SW 1271 (cell line): ENCODE results near the gene SKIDA1.
A peak's percentile ranks its signal among the peaks of the same experiment; 100 is the strongest.
"Not testable (repeated sequence)": the region's sequence is repeated elsewhere in the genome, so short reads cannot be mapped to it uniquely, and the experiment has no call there.

Experiments
- DNase-seq, 2 experiments: peaks; one replicate each; lab custom pipeline; 2025; lab: John Stamatoyannopoulos, UW

The SKIDA1 gene

DNA sequence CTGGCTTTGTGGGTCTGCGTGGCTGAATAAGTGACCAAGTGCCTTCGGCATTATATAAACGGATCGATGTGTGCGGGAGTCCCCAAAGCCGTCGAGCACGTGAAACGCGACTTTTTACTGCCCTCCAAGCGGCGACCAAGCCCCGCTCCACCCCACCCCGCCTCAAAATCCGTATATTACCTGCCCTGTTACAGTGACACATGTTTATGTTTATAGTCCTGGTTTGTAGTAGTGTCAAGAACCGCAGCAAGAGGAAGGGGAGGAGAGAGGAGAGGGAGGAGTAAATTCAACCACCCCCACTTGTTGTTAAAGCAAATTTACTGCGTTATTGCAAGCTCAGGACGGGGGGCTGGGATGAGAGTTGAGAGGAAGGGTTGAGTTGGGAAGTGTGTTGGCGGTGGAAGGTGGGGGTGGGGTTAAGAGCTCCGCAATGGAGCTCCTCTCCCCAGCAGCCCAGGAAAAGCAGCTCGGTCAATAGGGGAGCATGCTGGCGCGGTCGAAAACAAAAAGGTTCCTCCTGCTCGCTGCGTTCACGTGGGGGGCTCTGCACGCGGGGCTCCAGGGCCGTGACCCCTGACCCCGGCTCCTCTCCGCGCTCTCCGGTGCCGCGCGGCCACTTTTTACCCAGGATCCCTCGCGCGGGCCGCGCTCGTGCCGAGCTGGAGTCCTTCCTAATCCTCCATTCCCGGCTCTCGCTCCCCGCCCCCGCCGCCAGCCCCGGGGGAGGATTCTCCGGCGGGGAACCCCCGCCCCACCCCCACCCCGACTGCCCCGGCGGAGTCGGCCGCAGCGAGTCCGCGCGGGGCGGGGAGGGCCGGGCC lies at the start of gene SKIDA1:
Gene SKIDA1 (minus strand): TSS at position 316 of the 821 bp plus-strand sequence. CDS start 7,860 bp downstream, outside the sequence.
- peak; percentile 41 to 45 for DNase-seq

DNA sequence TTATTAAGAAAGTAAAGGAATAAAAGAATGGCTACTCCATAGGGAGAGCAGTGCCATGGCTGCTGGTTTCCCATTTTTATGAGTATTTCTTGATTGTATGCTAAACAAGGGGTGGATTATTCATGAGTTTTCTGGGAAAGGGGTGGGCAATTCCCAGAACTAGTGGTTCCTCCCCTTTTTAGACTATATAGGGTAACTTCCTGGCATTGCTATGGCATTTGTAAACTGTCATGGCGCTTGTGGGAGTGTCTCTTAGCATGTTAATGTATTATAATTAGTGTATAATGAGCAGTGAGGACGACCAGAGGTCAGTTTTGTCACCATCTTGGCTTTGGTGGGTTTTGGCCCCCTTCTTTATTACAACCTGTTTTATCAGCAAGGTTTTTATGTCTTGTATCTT lies 49.0 kb upstream of the SKIDA1 start:
- not testable (repeated sequence) for DNase-seq

GRCh38 chr10:21572578-21572977 lies 47.1 kb upstream of the SKIDA1 start:
- DNase-seq, result no peak

DNA sequence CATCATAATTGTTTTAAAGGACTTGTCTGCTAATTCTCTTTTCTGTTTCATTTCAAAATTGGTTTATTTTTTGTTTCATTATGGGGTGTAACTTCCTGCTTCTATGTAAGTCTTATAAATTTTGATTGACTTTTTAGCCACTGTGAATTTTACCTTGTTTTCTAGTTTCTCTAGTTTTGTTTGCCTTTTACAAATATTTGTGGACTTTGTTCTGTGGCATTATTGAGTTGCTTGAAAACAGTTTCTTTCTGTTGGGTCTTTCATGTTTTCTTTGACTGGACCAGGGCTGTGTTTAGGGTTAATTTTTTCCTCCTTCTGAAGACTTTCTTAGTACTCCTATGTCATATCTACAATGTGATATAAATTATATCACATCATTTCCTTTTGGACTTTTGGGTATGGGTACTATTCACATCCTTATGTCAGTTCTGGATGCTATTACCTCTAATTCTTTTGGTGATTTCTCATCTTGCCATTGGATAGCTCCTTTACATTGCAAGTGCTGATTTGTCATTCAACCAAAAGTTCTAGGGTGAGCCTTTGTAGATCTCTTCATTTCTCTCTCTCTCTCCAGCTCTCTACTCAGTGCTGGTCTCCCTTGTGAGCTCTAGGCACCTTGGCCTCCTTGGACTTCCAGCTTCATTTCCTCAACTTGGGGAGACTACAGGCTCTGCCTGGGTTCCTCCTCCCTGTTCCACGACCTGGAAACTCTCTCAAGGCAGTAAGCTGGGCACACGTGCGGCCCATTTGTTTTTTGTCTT lies 45.5 kb upstream of the SKIDA1 start:
- DNase-seq, result no peak

DNA sequence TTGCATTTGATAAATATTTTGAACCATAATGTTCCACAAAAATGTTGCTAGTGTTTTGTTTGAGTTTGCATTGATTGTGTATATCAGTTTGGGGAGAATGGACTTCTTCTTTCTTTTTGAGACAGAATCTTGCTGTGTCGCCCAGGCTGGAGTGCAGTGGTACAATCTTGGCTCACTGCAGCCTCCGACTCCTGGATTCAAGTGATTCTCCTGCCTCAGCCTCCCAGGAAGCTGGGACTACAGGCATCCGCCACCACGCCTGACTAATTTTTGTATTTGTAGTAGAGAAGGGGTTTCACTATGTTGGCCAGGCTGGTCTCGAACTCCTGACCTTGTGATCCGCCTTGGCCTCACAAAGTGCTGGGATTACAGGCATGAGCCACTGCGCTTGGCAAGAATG lies 33.5 kb upstream of the SKIDA1 start:
- DNase-seq, result not testable (repeated sequence)

- DNase-seq, result no peak
These were observed 31.0 kb upstream of the SKIDA1 start for GRCh38 chr10:21556527-21556926.

GRCh38 chr10:21552638-21553037 lies 27.2 kb upstream of the SKIDA1 start:
- no peak for DNase-seq

DNA sequence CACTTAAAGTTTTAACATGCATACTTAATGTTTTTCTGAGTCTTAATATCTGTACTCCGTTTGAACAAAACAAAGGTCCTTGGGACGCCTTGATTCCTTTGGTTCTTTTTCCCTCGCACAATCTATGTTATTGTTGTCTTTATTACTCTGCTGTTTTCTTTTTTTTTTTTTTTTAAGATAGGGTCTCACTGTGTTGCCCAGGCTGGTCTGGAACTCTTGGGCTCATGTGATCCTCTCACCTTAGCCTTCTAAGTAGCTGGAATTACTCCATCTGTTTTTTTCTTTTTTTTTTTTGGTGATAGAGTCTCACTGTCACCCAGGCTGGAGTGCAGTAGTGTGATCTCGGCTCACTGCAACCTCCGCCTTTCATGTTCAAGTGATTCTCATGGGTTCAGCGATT lies 21.8 kb upstream of the SKIDA1 start:
- no peak for DNase-seq

- DNase-seq, result not testable (repeated sequence)
These were observed 15.2 kb upstream of the SKIDA1 start for GRCh38 chr10:21540701-21541100.

GRCh38 chr10:21536874-21537273 lies 11.4 kb upstream of the SKIDA1 start:
- DNase-seq, result no peak

- not testable (repeated sequence) for DNase-seq
These were observed 10.5 kb upstream of the SKIDA1 start for GRCh38 chr10:21535976-21536375.

DNA sequence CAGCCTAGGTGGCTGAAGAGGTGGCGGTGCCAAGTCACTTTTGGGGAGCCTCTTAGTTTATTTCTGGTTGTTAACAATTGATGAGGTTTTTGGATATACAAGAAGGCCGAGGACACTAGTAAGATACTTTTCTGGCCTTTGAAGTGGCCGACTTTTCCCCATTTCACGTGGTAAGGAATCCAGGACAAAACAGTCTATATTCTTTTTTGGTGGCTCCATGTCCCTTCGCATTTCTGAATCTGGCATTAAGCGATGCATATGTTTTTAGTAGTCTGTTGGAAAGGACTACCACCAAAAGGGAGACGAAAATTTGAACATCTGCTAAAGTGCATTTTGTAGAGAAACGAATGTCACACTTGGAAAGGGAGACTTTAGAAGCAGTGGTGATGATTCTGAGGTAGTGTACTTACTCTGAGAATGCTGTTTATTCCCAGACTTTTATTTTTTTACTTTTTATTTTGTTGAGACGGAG lies 10.0 kb upstream of the SKIDA1 start:
- DNase-seq, result no peak

GRCh38 chr10:21534604-21535493 lies 9.4 kb upstream of the SKIDA1 start:
- DNase-seq, result no peak

- no peak for DNase-seq
These were observed 8.8 kb upstream of the SKIDA1 start for GRCh38 chr10:21534280-21534586.

DNA sequence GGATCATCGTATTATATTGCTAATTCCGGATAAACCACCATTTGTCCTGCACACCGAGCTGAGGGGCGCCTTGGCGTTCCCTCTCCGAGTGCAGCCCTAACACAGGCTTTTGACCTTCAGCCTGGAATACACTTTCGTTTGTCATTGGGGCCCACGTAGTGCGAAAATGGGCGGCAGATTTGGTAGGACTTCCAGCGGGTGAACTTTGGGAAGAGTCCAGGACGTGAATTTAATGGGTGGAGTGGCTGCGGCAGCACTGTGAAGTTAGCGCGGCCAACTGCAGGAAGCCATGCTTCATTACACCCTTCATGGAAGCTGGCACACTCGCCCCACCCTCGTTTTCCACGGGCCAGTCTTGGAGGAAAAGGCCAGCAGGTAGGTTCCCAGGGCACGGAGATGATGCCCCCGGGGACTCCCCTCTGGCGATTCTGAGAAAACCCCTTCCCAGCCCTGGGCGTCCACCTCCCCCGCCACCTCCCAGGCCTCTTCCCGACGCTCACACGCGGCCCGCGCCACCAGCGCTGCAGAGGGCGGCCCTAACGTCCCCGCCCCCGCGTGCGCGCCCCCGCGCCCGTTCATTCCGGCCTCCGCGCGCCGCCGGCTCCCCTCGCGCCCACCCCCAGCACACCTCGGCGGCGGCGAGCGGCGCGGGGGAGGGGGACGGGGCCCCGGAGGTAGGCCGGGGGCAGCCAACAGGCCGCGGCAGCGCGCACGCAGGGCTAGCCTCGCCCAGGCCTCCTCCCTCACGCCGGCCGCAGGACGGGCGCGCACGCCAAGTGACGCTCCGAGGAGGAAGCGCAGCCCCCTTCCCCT lies 8.2 kb upstream of the SKIDA1 start, which contains the start of gene MLLT10:
Gene MLLT10 (plus strand): TSS at position 766 of the 813 bp plus-strand sequence. CDS start 413 bp downstream, outside the sequence.
- peak; percentile 59 to 78 for DNase-seq

- no peak for DNase-seq
These were observed 7.4 kb upstream of the SKIDA1 start for GRCh38 chr10:21532694-21533466.

GRCh38 chr10:21531164-21531563 lies 5.7 kb upstream of the SKIDA1 start:
- DNase-seq, result no peak

DNA sequence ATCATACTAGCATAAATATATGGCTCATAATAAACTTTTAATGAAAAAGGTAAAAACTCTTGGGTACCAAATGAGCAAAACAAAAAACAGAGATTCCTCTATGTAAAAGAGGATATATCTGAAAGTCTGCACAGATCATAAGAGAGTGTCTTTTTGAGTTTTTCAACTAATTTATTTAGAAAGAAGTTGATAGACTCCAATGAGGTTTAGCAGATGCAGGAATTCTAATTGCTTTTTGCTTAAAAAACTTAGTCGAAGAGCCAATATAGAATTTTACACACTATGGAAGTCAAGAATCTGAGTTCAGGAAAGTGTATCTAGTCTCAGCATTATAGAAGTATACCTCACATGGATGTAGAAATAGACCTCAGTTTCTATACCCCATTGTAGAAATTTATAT lies 5.2 kb upstream of the SKIDA1 start:
- no peak for DNase-seq

- DNase-seq, result no peak
These were observed 4.7 kb upstream of the SKIDA1 start for GRCh38 chr10:21530168-21530567.
